Activated T-helper 1 cell treated with anti-CD3 and anti-CD28 coated beads, Interleukin-2, amount 50 U/mL, for 16 hours (primary cell): ENCODE data around the gene LGALS3.
A peak's percentile ranks its signal among the peaks of the same experiment; 100 is the strongest.

Source experiments
- DNase-seq, 2 donors: peaks; one replicate each; pipeline ENCODE4 v3.0.0-alpha.2; 2020; ENCODE audit warnings: low read depth in 1 of 2, low spot score in 1 of 2

Gene LGALS3

DNA sequence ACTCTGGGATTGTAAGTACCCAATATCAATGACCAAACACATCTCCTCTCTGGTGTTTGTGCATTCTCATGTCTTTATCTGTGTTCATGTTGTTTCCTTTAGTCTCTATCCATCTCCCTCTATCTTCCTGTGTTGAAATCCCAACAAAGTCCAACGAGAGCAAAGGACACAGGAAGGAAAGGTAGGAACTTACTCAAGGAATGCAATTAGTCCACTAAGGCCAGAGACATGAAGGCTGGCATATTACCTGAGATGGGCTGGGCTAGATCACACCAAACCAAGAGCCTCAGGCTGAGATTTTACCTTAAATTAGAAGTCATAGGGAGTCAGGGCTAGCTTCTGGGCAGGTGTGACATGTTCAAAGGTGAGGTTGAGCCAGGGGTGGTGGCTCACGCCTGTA is 14.3 kb upstream of the LGALS3 start:
- no peak for DNase-seq

DNA sequence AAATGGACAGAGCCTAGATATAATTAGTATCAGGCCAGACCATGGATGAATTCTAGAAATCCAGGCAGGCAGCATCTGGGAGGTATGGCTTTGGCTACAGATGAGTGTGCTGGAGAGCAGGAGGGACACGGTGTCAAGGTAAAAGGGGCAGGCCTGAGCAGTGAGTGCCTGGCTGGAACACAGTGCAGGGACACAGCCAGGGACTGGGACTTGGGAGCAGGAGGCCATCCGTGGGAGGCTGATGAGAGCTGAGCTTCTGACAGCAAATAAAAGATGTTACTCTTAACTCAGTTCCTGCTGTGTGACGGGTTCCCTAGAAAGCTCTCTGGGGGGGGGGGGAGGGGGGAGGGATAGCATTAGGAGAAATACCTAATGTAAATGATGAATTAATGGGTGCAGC is 13.6 kb upstream of the LGALS3 start:
- DNase-seq, result no peak

DNA sequence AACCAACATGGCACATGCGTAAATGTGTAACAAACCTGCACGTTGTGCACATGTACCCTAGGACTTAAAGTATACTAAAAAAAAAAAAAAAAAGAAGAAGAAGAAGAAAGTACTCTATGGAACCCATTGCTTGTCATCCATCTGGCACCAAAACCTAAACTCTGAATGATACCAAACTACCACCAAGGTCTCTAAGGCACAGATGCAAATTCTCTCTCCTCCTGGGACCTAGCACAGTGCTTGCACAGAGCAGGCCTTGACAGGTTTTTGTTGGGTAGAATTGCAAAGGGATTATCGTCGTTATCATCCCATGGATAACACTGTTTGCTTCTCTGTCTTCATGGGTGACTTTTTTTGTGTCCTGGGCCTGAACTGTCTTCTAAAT is 13.2 kb upstream of the LGALS3 start:
- no peak for DNase-seq

DNA sequence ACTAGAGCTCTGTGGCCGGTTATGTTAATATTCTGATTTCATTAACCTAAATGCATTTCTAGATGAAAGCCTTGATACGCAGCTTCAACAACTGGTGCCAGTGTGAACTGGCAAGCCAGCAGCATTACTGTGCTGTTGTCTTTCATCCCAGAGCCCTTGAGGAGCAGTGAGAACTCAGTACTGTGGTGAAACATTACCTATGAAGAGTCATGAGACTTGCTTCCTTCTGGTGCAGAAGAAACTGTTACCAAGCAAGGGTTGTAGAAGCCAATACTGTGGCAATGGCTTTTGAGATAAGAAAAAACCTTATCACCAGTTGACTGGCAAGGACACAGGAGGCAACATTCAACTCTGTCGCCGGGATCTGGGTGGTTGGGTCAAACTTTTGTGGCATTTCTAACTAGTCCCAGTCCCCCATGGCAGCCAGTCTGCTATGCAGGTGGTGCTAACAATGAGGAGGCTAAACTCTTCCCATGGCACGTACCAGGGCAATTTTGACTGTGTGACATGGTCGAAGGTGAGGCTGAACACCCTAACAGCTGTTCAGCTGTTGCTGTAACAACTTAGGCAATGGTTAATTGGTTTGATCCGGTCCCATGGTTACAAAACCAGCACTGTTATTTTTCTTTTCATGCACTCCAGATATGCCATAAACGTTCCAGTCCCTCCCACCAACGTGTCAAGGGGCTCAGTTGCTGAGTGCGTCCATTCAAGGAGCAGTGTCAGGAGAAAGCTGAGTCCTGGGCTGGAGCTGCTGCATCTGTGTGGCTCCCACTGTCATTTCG is 12.6 kb upstream of the LGALS3 start:
- DNase-seq, result no peak

DNA sequence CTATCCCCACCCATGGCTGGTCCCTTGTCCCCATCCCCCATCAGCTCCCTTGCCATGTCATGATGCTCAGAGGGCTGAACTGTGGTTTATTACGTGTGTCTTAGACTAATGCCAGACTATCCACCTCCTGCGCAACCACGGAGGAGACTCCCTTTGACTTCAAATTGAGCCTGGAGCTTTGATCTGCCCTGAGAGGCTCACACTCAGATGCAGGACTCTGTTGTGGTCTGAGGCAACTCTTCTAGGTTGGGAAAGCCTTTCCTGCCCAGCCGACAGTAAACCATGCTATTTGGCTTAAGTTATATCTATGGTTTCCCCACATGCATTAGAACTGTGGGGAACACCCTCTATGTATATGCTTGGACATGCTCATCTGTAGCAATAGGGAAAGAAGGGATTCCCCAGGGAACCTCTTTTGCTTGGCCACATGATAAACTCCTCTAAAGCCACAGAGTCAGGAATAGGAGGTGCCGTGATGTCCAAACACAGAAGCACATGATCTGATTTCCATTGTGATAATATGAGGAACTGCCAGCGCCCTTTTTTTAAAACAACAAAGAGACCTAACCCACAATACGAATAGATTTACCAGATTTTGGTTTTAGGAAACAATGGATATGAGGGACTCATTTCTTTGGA is 11.1 kb upstream of the LGALS3 start:
- DNase-seq, result no peak

DNA sequence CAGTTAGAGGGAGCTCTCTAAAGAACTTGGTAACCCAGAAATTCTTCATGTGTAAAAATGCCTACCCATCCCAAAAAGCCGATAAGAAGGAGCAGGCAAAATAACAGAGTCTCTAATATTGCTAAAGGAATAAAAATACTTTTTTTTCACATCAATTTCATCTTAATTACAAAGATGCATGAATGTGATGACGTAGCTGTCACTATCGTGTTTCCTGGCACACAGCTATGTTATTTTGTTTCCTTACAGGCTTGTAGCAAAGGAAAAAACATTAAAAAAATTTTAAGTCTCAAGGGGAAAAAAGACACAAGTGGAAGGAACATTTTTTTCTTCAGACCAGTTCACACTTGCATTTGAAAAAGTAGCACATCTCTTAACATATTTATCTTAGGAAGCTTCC is 10.3 kb upstream of the LGALS3 start:
- DNase-seq, result no peak

DNA sequence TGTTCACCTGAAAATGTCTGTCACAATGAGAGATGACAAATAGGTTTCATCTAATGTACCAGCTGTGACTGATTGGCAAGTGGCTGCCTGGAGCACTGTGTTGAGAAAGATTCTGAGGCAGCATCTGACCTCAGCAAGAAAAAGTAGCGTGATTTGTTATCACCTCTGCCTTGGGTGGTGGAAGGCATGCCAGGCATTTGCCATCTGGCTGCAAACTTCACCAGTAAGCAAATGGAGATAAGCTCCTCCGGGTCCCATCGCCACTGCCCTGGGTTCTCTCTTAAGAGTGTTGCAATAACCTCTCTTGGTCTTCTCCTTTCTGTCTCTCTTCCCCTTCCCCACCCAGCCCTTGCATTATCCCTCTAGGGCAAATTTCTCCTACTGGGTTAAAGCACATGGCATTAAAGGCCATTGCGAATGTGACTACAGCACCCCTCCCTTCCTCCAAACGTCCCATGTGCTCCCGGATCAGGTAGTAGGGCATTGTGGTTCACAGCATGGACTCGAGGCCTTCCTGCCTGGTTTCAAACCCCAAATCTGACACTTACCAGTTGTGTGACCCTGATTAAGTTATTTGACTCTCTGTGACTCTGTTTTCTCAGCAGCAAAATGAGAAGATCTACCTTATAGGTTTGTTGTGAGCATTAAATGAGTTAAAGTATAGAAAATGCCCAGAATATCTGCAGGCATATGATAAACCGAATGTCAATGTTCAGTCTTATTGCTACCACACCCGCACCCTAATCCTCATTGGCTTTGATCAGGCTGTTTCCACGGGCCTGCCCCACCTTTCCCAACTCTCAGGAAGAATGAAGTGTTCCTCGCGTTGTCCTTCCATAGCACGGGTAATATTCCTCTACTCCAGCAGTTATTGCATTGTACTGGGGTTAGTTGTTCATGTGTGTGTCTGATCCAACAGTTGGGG is 8.2 kb upstream of the LGALS3 start:
- no peak for DNase-seq

DNA sequence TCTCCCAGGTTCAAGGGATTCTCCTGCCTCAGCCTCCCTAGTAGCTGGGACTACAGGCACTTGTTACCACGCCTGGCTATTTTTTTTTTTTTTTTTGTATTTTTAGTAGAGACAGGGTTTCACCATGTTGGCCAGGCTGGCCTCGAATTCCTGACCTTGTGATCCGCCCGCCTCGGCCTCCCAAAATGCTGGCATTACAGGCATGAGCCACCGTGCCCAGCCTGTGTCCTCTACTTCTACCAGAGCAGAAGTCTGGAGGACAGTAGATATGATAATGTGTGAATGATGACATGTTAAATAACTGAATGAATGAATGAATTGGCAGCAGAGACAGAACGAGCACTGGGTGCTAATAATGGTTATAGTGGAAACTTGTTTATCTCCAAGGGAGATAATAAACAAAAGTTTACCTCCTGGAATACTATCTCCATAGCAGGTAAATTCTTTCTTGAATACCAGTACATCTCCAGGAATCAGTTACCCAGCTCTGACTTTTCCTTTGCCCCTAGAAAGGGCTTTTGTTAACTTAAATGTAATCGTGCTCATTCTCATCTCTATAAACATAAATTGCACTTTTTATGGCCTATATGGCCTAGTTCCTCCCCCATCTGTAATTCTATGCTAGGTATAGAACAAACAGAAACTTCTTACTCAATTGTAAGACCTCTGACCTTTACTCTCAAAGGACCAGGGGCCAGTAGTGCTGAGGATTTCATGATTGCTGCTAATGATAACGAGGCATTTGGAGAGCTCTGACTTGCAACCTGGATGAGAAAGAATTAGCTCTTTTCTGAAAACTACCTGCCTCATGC is 7.2 kb upstream of the LGALS3 start:
- DNase-seq, result no peak

DNA sequence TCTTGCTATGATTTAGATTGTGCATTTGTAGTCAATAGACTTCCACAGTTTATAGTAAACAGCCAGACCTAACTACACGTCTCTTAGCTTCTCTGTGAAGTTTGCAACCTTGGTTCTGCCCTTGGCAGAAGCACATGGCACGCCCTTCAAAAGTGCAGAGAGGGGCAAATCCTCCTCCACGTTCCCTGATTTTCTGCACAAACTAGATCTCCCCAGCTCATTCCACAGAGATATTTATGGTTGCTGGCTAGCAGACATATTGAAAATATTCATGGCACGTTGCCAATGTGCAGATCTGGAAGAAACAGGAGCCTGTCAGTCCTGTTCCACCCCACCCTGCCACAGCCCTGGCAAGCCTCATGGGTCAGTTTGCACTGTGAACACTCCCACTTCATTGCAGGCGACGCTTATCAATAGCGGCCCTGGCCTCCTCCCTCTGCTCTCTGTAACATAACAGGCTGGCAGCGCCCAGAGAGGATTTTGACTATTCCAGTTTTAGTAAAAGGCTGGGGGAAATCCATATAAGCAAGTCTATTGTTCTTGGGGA is 6.5 kb upstream of the LGALS3 start:
- no peak for DNase-seq

DNA sequence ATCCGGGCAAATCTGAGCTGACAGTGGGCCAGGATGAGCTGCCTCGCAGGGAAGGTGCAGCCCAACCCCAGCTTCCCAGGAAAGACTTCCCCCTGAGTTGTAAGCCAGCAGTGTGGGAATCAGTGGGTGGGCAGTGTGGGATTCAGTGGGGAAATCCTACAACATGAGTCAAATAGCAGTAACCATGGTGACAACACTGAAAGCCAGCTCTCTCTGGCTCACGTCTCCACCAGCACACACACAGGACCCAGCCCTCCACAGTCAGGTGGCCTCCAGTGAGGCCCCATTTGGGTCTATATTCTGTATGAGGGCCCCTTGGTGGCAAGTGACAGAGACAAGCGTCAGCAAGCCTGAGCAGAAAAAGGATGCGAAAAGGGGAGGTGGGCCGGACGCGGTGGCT is 6.0 kb upstream of the LGALS3 start:
- no peak for DNase-seq

DNA sequence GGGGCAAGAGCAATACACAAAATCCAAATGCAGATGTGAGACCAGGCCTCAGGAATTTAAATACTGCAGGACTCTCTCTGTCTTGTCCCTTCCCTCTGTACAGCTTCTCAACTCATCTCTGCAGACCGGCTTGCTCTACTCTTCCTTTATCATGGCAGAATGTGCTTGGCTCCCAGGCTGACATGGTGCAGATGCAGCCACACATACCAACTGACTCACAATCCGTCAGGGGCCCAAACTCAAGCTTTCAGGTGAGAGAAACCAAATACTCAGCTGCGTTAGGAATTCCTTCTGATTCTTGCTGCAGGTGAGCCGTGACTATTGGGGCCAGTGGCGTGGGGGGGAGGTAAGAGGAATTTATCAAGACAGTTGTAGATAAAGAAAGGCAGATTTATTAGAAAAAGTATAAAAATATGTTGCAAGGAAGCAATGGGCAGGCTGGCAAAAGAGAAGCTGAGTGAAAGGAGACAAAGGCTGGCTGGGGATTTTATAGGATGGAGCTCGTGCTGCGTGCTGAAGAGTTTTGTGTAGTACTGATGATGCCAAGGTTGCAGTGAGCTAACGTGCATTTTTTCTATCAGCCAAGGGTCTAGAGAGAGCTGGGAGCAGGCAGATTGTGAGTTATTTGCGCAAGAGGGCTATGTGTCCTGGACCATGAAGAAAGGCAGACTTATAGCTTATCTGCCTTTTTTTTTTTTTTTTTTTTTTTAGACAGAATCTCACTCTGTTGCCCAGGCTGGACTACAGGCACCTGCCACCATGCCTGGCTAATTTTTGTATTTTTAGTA is 5.0 kb upstream of the LGALS3 start:
- DNase-seq, result no peak

DNA sequence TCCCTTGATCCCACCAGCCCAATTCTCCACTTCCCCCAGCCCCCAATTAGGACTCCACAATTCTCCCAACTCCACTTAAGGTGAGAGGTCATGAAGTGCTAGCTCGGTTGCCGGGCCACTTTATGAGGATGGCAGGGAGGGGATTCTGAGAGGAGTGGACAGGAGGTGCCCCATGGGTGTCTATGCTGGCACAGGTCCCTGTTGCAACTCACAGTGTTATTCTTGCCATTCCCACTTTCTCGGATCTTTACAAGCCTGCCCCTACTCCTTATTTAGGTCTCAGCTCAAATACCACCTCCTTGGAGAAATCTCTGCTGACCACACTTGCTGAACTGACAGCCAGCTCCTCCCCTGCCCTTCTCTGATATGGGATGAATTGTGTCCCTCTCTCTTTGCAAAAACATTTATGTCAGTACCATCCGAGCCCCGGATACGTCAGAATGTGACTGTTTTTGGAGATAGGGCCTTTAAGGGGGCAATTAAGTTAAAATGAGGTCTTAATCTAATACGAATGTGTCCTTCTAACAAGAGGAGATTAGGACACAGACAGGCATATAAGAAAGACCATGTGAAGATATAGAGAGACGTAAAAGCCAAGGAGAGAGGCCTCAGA is 4.2 kb upstream of the LGALS3 start:
- no peak for DNase-seq

DNA sequence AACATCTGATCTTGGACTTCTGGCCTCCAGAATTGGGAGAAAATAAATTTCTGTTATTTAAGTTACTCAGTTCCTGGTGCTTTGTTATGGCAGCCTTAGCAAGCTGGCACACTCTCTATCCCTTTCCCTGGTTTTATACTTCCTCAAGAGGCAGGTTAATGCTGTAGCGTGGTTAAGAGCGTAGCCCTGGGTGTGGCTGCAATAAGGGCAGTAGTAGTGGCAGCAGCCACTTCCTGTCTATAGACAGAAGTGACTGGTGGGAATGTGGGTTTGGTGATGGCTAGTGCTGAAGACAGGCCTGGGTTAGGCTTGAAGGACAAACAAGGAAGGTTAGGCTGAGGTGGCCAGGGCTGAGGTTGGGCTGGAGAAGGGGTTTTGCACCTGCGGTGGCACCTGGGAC is 3.6 kb upstream of the LGALS3 start:
- no peak for DNase-seq

DNA sequence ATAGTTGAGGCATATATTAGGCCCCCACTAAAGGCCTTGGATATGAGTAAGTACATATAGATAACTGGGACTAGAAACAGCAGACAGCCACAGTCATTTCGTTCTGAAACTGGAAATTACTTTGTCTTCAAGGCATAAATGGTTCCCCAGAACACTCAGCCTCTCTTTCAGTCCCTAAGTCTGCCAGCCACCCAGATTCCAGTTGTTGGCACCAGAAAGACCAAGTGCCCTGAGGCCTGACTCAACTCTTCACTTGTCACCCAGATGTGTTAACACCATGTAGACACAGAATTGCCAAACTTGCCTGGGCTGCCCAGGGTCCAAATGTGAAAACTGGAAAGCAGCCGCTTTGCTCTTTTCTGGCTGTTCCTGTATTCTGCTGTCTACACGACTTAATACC is 3.0 kb upstream of the LGALS3 start:
- DNase-seq, result no peak

DNA sequence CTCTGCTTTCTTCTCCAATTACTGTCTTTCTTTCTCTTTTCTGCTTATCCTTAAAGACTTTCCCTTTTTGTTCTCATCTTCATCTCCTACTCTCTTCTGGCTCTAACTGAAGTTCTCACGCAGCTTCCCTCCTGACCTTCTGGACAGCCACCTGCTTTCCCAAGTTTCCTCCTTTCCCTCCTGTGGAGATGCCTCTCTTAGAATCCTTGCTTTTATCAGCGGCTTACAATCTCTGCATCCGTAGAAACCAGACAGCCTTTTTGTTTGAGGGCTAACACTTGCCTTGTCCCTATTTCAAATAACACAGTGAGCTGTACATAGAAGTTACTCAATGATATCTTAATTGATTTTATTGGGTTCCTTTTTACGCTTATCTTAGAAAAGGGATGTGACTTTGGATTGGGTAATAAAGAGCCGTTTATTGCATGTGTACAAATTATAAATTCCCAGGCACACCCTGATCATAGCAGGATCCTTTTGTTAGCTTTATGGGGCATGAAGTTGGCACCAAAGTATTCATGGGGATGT is 2.1 kb upstream of the LGALS3 start:
- no peak for DNase-seq

DNA sequence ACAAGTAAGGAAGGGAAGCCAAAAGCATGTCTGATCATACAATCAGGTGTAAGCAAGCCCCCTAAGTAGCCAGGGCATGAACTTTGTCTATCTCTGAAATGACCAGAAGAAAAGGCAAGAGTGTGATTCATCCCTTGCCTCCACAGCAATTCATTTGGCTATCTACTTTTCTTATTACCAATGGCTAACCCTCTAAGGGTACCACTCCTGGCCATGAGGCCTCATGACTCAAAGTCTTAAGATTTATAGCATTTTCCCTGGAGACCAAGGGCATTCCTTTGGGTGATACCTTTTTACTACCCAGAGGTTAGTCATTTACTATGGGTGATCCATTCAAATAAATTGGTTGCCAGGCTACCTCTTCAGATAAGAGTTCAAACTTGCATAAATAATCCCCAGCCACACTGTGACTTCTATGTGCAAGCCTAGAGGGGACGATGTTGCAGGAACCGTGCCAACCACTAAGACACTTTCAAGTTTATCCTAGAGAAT is 1.5 kb upstream of the LGALS3 start:
- no peak for DNase-seq

DNA sequence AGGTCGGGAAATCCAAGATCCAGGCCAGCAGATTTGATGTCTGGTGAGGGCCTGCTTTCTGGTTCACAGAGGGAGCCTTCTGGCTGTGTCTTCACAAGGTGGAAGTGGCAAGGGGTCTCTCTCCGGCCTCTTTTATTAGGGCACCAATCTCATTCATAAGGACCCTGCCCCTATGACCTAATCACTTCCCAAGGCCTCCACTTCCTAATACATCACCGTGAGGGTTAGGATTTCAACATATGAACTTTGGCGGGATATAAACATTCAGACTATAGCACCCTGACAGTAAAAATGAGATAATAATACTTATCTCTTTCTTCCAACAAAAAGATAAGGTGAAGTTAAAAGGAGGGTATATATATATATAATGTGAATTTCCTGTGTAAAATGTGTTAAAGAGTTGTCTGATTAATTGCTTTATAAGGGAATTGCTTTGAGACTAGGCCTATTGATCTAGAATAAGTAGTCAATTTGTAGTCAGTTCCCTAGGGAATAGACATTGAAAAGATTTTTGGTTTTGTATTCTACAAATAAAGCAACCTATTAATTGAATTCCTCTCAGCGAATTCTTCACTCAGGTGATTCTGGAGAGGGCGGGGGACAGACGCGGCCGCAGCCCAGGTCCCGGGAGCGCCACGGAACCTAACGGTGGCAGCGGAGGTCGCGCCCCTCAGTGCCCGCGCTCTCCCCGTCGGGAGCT is 516 bp upstream of the LGALS3 start:
- DNase-seq, result no peak

DNA sequence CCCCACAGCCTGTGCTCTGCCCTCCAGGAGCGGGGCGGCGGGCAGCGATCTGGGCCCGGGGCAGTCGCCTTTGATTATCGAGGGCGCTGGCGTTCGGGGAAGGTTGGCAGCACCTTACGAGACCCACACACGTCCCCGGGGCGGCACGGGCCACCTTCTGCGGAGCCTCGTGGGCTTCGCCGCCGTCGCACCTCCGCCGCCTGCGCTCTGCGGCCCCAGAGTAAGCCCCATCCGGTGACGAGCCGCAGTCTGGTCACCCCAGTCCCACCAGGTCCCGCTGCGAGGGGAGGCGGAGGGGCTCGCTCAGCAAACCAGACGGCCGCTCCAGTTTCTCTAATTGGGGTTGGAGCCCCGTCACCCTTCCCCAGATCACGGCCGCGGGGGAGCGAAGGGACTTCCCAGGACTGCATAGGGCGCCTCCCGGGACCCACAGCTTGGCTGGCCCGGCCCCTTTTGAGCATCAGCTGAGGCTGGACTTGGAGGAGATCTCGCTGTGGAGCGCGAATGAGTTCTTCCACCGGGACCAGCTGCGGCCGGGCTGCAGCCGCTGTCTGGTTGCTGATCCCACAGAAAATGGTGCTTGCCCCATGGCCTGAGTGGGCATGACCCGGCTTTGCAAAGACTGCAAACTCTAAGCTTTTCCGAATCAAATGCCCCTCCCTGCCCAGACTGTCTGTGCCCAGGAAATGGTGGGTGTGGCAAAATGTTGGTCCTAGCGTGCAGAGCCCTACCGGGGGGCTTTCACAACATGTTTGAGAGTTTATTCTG is 560 bp downstream of the LGALS3 start:
- DNase-seq, result peak; percentile 15 to 36
